MM.1S (cell line): ENCODE measurements around the gene CA12.

Source experiments
- DNase-seq: peaks from one replicate; pipeline ENCODE4 v3.0.0-alpha.2; 2015
- H2AFZ ChIP-seq: fragments of 300-600 bp; sonication (generic); 2 replicates; pipeline ENCODE4 v1.6.0; 2016; ENCODE audit warnings: antibody characterized with exemption, low read length
- H3F3A ChIP-seq: fragments of 300-600 bp; sonication (generic); 2 replicates; pipeline ENCODE4 v1.6.1; 2016; ENCODE audit warnings: mild to moderate bottlenecking, antibody characterized with exemption, low read length, moderate library complexity, mixed read lengths; ENCODE audit not compliant: insufficient read depth
- H3K27ac ChIP-seq: fragments of 300-600 bp; sonication (generic); 2 replicates; pipeline ENCODE4 v1.5.1; 2016; ENCODE audit warnings: mild to moderate bottlenecking, low read length
- H3K27me3 ChIP-seq: fragments of 300-600 bp; sonication (generic); replicated peaks from 2 replicates; pipeline ENCODE4 v1.6.0; 2016; ENCODE audit warnings: low read length; ENCODE audit not compliant: insufficient read depth
- H3K36me3 ChIP-seq: fragments of 300-600 bp; sonication (generic); replicated peaks from 2 replicates; pipeline ENCODE4 v1.6.1; 2016; ENCODE audit warnings: mild to moderate bottlenecking, low read length, mixed read lengths; ENCODE audit not compliant: insufficient read depth
- H3K4me1 ChIP-seq: fragments of 300-600 bp; sonication (generic); 2 replicates; pipeline ENCODE4 v1.6.1; 2016; ENCODE audit warnings: low read length, mixed read lengths
- H3K4me2 ChIP-seq: fragments of 300-600 bp; sonication (generic); 2 replicates; pipeline ENCODE4 v1.6.0; 2016; ENCODE audit warnings: low read depth, low read length
- H3K4me3 ChIP-seq: fragments of 300-600 bp; sonication (generic); 2 replicates; pipeline ENCODE4 v1.5.1; 2016; ENCODE audit warnings: low read length, mixed read lengths
- H3K79me2 ChIP-seq: fragments of 300-600 bp; sonication (generic); 2 replicates; pipeline ENCODE4 v1.6.1; 2016; ENCODE audit warnings: mixed run types, low read length, mixed read lengths
- H3K9ac ChIP-seq: fragments of 300-600 bp; sonication (generic); 2 replicates; pipeline ENCODE4 v1.6.1; 2016; ENCODE audit warnings: low read length, mixed read lengths
- H3K9me2 ChIP-seq: fragments of 300-600 bp; sonication (generic); replicated peaks from 2 replicates; pipeline ENCODE4 v1.6.1; 2016; ENCODE audit warnings: mild to moderate bottlenecking, low read length, mixed read lengths; ENCODE audit not compliant: insufficient read depth
- H3K9me3 ChIP-seq: fragments of 300-600 bp; sonication (generic); replicated peaks from 2 replicates; pipeline ENCODE4 v1.6.1; 2016; ENCODE audit warnings: mild to moderate bottlenecking, low read length, mixed read lengths; ENCODE audit not compliant: insufficient read depth
- H4K20me1 ChIP-seq: fragments of 300-600 bp; sonication (generic); 2 replicates; pipeline ENCODE4 v1.6.1; 2016; ENCODE audit warnings: mild to moderate bottlenecking, low read length, moderate library complexity, mixed read lengths; ENCODE audit not compliant: insufficient read depth
- EZH2 ChIP-seq: fragments of 300-600 bp; sonication (generic); optimal IDR thresholded peaks from 2 replicates; pipeline ENCODE3; 2017; ENCODE audit warnings: low read depth, mild to moderate bottlenecking, antibody characterized with exemption, low read length, mixed read lengths
- EZH2phosphoT487 ChIP-seq: fragments of 300-600 bp; sonication (generic); IDR thresholded peaks from 2 replicates; pipeline ENCODE4 v1.6.1; 2018; ENCODE audit warnings: antibody characterized with exemption, low read length
- TF ChIP-seq, protein P1 (sequence below): fragments of 300-600 bp; sonication (generic); IDR thresholded peaks from 2 replicates; pipeline ENCODE4 v1.5.1; 2016; ENCODE audit warnings: antibody characterized with exemption, low read length, mixed read lengths

Gene CA12

DNA sequence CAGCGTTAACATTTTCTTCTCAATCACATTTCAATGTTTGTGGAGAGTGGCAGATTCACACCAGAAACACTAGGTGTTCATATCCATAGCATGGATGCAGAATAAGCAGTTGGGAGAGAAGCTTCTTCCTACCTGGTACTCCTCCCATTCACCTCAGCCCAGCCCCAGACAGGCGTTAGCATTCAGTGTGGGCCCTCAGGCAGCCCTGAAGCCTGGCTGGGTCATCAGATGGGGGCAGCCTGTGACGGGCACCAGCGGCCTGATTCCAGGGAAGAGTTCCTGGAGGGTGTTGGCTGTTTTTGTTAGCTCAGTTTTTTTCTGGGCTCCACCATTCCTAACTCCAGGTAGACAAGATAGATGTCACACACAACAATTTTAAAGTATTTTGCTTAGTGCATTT lies 73.2 kb downstream of the CA12 start:
- DNase-seq: no peak
- no peak overlapping the region for H2AFZ ChIP-seq
- TF ChIP-seq, protein P1, sequence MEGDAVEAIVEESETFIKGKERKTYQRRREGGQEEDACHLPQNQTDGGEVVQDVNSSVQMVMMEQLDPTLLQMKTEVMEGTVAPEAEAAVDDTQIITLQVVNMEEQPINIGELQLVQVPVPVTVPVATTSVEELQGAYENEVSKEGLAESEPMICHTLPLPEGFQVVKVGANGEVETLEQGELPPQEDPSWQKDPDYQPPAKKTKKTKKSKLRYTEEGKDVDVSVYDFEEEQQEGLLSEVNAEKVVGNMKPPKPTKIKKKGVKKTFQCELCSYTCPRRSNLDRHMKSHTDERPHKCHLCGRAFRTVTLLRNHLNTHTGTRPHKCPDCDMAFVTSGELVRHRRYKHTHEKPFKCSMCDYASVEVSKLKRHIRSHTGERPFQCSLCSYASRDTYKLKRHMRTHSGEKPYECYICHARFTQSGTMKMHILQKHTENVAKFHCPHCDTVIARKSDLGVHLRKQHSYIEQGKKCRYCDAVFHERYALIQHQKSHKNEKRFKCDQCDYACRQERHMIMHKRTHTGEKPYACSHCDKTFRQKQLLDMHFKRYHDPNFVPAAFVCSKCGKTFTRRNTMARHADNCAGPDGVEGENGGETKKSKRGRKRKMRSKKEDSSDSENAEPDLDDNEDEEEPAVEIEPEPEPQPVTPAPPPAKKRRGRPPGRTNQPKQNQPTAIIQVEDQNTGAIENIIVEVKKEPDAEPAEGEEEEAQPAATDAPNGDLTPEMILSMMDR: no peak
- no peak for TF ChIP-seq EZH2
- TF ChIP-seq EZH2phosphoT487: no peak
- H3K4me2 ChIP-seq: no peak overlapping the region
- H3K9me2 ChIP-seq: no peaks in the 10 kb centered on the region
- H3K79me2 ChIP-seq: no peaks in the 10 kb centered on the region
- H3K4me3 ChIP-seq: no peak overlapping the region
- H4K20me1 ChIP-seq: no peaks in the 10 kb centered on the region
- no peaks in the 10 kb centered on the region for H3K27me3 ChIP-seq
- no peaks in the 10 kb centered on the region for H3F3A ChIP-seq
- H3K4me1 ChIP-seq: no peaks in the 10 kb centered on the region
- H3K9me3 ChIP-seq: no peaks in the 10 kb centered on the region
- no peak overlapping the region for H3K9ac ChIP-seq
- H3K27ac ChIP-seq: no peak overlapping the region
- H3K36me3 ChIP-seq: no peaks in the 10 kb centered on the region

GRCh38 chr15:63306492-63307073 lies 75.1 kb downstream of the CA12 start:
- H3K4me2 ChIP-seq: no peak overlapping the region
- DNase-seq: no peak
- no peaks in the 10 kb centered on the region for H4K20me1 ChIP-seq
- no peak overlapping the region for H2AFZ ChIP-seq
- no peak overlapping the region for H3K27ac ChIP-seq
- H3K79me2 ChIP-seq: no peaks in the 10 kb centered on the region
- no peak overlapping the region for H3K4me3 ChIP-seq
- no peak overlapping the region for H3K9ac ChIP-seq
- H3F3A ChIP-seq: no peaks in the 10 kb centered on the region
- H3K4me1 ChIP-seq: no peaks in the 10 kb centered on the region
- H3K36me3 ChIP-seq: no peaks in the 10 kb centered on the region
- no peaks in the 10 kb centered on the region for H3K27me3 ChIP-seq
- no peaks in the 10 kb centered on the region for H3K9me2 ChIP-seq
- TF ChIP-seq EZH2phosphoT487 (no peak), EZH2 (no peak)
- TF ChIP-seq, protein P1: no peak
- H3K9me3 ChIP-seq: no peaks in the 10 kb centered on the region

GRCh38 chr15:63305260-63305659 lies 76.4 kb downstream of the CA12 start:
- no peak for TF ChIP-seq EZH2
- TF ChIP-seq, protein P1: no peak
- no peak for TF ChIP-seq EZH2phosphoT487

More at GRCh38 chr15:63305260-63305659, 76.4 kb downstream of the CA12 start:
- no peaks in the 10 kb centered on the region for H3K79me2 ChIP-seq
- no peaks in the 10 kb centered on the region for H3F3A ChIP-seq
- H3K36me3 ChIP-seq: no peaks in the 10 kb centered on the region
- no peaks in the 10 kb centered on the region for H4K20me1 ChIP-seq
- H3K9me2 ChIP-seq: no peaks in the 10 kb centered on the region
- no peaks in the 10 kb centered on the region for H3K9me3 ChIP-seq
- DNase-seq: no peak
- no peaks in the 10 kb centered on the region for H3K27me3 ChIP-seq
- no peak overlapping the region for H2AFZ ChIP-seq
- H3K4me2 ChIP-seq: no peak overlapping the region
- no peak overlapping the region for H3K4me3 ChIP-seq
- H3K9ac ChIP-seq: no peak overlapping the region
- no peaks in the 10 kb centered on the region for H3K4me1 ChIP-seq
- H3K27ac ChIP-seq: no peak overlapping the region
